CD4-positive, alpha-beta T cell (primary cell): Measurements from ENCODE around the gene AFAP1. TPM values are rescaled to one million over a fixed set of nuclear protein-coding genes. Genes with fewer than 3 reads are reported as not detected.

Experiments
- ATAC-seq: fragments of 200-7000 bp; cut with Tn5 transposase; one replicate; pipeline ENCODE4 v1.10.0; 2022; ENCODE audit warnings: mild to moderate bottlenecking; ENCODE audit not compliant: poor library complexity
- CTCF ChIA-PET: fragments of 350-600 bp; sonication (Branson Sonifier 250); formaldehyde crosslinking; loops from one replicate; lab custom pipeline; 2021; ENCODE audit warnings: antibody characterized with exemption, inconsistent platforms; lab: Charles Lee
- POLR2A ChIA-PET: fragments of 350-600 bp; sonication (Branson Sonifier 250); formaldehyde crosslinking; loops from one replicate; lab custom pipeline; 2021; ENCODE audit warnings: antibody characterized with exemption, inconsistent platforms; lab: Charles Lee
- DNase-seq, 14 experiments: peaks; one replicate each; pipeline ENCODE4 v3.0.0-alpha.2; 2013 to 2020; ENCODE audit warnings: mixed read lengths in 2 of 14
- H3K27ac ChIP-seq, 2 donors: one replicate each; pipeline versions ENCODE4 v1.5.1 to v1.7.0; 2013; ENCODE audit warnings: low read length in 2 of 2, low read depth in 1 of 2, mild to moderate bottlenecking in 1 of 2
- H3K27me3 ChIP-seq, 2 experiments: 1 replicate in 1 of 2; 2 replicates in 1 of 2; pipeline versions ENCODE4 v1.6.1 to v1.7.0; 2013; ENCODE audit warnings: low read length in 2 of 2, control low read depth in 1 of 2, mild to moderate bottlenecking in 1 of 2, moderate library complexity in 1 of 2; ENCODE audit not compliant: insufficient read depth in 2 of 2, control insufficient read depth in 1 of 2
- H3K36me3 ChIP-seq: one replicate; pipeline ENCODE4 v1.6.1; 2013; ENCODE audit warnings: low read length, control low read depth; ENCODE audit not compliant: insufficient read depth
- H3K4me1 ChIP-seq: one replicate; pipeline ENCODE4 v1.6.1; 2013; ENCODE audit warnings: low read length, control low read depth; ENCODE audit not compliant: insufficient read depth
- H3K4me3 ChIP-seq: one replicate; pipeline ENCODE4 v1.5.1; 2013; ENCODE audit warnings: mild to moderate bottlenecking, low read length, moderate library complexity
- H3K9me3 ChIP-seq, 2 experiments: 1 replicate in 1 of 2; 2 replicates in 1 of 2; pipeline versions ENCODE4 v1.6.1 to v1.7.0; 2013; ENCODE audit warnings: low read length in 2 of 2, mild to moderate bottlenecking in 2 of 2, control low read depth in 1 of 2, moderate library complexity in 1 of 2; ENCODE audit not compliant: control insufficient read depth in 1 of 2, insufficient read depth in 1 of 2
- H3K27ac Mint-ChIP-seq: one replicate; pipeline ENCODE4 v1.8.0; 2020; ENCODE audit warnings: mixed read lengths
- H3K27me3 Mint-ChIP-seq: one replicate; pipeline ENCODE4 v1.8.0; 2021; ENCODE audit warnings: mixed read lengths
- H3K36me3 Mint-ChIP-seq: one replicate; pipeline ENCODE4 v1.8.0; 2021; ENCODE audit warnings: low read depth, mixed read lengths
- H3K4me1 Mint-ChIP-seq: one replicate; pipeline ENCODE4 v1.8.0; 2021; ENCODE audit warnings: low read depth, mixed read lengths
- H3K4me3 Mint-ChIP-seq: one replicate; pipeline ENCODE4 v1.8.0; 2020; ENCODE audit warnings: mild to moderate bottlenecking, mixed read lengths
- H3K9me3 Mint-ChIP-seq: one replicate; pipeline ENCODE4 v1.8.0; 2020; ENCODE audit warnings: mixed read lengths
- CTCF ChIP-seq: fragments of 200-600 bp; IDR thresholded peaks from one replicate; pipeline ENCODE4 v1.8.0; 2022; ENCODE audit warnings: antibody characterized with exemption, mild to moderate bottlenecking
- intact Hi-C, 2 experiments: fragments of 100-400 bp; cut with DNase I in 1 of 2; cut with micrococcal nuclease in 1 of 2; formaldehyde crosslinking; loops; one replicate each; pipeline versions ENCODE4 v1.15.1 to v1.9.0; 2023 to 2025; cut with DNase I, micrococcal nuclease
- total RNA-seq, 174 experiments: library from RNA in 2 of 174; stranded (reverse) in 2 of 174; gene quantifications; one replicate each; pipeline ENCODE4 v1.2.3 and lab custom pipeline; 2021 to 2026

AFAP1 gene
- total RNA-seq, 2 experiments from 2014 or later: 9.8 to 10.9 TPM

GRCh38 chr4:7830747-7831146 lies 108.9 kb downstream of the AFAP1 start:
- H3K9me3 ChIP-seq: no peaks in the 10 kb centered on the region
- H3K4me3 Mint-ChIP-seq: peak overlapping the region; percentile 81
- H3K4me3 ChIP-seq: peak overlapping the region; percentile 24
- ChIA-PET CTCF (interaction anchor here (1.0 to 2.5 kb wide), 4 partner anchors 13 to 25 kb away, joined by 3 to 12 read pairs (median 4); no protein-coding TSS in a partner anchor), POLR2A (interaction anchor here (0.5 to 2.0 kb wide), 5 partner anchors 24 to 140 kb away, joined by 3 to 8 read pairs (median 5); no protein-coding TSS in a partner anchor)
- H3K4me1 ChIP-seq: peaks cover 40% of the 10 kb centered on the region
- H3K27me3 Mint-ChIP-seq: no peaks in the 10 kb centered on the region
- intact Hi-C loops: no loop called here
- DNase-seq (no peak), ATAC-seq (no peak)
- H3K36me3 Mint-ChIP-seq: peaks cover 31% of the 10 kb centered on the region
- no peaks in the 10 kb centered on the region for H3K36me3 ChIP-seq
- H3K27ac ChIP-seq: peak overlapping the region; percentile 41 to 76
- no peaks in the 10 kb centered on the region for H3K27me3 ChIP-seq
- no peaks in the 10 kb centered on the region for H3K9me3 Mint-ChIP-seq
- no peak for TF ChIP-seq CTCF
- peak overlapping the region; percentile 84 for H3K27ac Mint-ChIP-seq
- peaks cover 57% of the 10 kb centered on the region for H3K4me1 Mint-ChIP-seq

DNA sequence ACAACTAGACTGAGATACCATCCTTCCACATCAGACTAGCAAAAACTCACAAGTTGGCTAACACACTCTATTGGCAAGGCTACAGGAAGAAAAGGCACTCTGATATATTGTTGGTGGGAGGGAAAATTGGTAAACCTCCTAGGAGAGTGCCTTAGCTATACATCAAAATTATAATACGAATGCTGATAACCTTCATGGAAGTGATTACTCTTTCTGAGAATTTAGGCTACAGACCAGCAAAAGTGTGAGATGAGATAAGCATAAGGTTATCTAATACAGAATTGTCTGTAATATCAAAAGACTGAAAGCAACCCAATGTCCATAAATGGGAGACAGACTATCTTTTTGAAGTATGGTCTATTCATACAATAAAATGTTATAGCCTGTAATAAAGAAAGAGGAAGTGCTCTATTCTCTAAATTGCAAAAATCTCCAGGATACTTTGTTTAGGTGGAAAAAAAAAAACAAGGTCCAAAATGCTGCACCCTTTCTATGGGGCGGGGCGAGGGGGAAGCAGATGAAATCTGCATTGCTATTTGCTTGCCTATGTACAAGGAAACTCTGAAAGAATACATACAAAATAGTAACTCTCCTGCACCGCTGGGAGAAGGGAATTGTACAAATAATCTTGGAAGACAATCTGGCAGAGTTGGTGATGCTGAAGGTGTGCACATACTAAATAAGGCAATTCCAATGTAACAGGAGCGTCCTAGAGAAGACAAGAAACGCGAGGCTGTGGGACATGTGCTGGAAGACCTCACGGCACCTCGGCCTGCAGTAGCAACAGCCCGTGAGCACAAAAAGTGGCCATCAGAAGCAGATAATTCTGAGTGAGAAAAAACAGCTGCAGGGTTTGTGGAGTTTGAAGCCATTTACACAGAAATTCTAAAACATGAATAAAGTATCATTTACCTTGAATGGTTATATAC lies 109.7 kb downstream of the AFAP1 start:
- H3K27me3 ChIP-seq: no peaks in the 10 kb centered on the region
- no peak overlapping the region for H3K4me3 ChIP-seq
- Mint-ChIP-seq H3K27me3 (no peaks in the 10 kb centered on the region), H3K27ac (peak overlapping the region; percentile 91), H3K36me3 (peaks cover 31% of the 10 kb centered on the region), H3K4me1 (peaks cover 57% of the 10 kb centered on the region), H3K9me3 (no peaks in the 10 kb centered on the region), H3K4me3 (no peak overlapping the region)
- no peak for ATAC-seq
- H3K9me3 ChIP-seq: no peaks in the 10 kb centered on the region
- H3K4me1 ChIP-seq: peaks cover 40% of the 10 kb centered on the region
- ChIA-PET POLR2A (interaction anchor here (1.9 to 2.0 kb wide), 2 partner anchors 25 to 110 kb away, joined by 5 to 8 read pairs; partner anchors contain the start of gene AFAP1), CTCF (interaction anchor here (2.1 kb wide), 1 partner anchor 24 kb away, joined by 6 read pairs; no protein-coding TSS in a partner anchor)
- TF ChIP-seq CTCF: no peak
- intact Hi-C loops: no loop called here
- no peaks in the 10 kb centered on the region for H3K36me3 ChIP-seq
- H3K27ac ChIP-seq: peak overlapping the region in 1 of 2 donors; percentile 76
- DNase-seq: no peak

DNA sequence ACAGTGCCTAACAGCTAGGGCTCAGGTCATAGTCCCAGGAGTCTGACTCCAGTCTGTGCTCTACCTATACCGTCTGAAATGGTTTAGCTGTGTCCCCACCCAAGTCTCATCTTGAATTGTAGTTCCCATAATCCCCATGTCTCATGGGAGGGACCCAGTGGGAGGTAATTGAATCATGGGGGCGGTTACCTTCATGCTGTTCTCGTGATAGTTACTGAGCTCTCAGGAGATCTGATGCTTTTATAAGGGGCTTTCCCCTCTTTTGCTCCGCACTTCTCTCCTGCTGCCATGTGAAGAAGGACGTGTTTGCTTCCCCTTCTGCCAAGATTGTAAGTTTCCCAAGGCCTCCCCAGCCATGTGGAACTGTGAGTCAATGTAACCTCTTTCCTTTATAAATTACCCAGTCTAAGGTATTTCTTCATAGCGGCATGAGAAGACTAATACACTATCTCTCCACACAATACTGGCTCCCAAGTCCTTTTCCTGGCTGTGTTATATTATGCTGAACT lies 110.8 kb downstream of the AFAP1 start:
- Mint-ChIP-seq H3K27ac (peak overlapping the region; percentile 91), H3K9me3 (no peaks in the 10 kb centered on the region), H3K36me3 (peaks cover 23% of the 10 kb centered on the region), H3K27me3 (no peaks in the 10 kb centered on the region), H3K4me3 (peak overlapping the region; percentile 35), H3K4me1 (peaks cover 57% of the 10 kb centered on the region)
- Histone ChIP-seq H3K36me3 (no peaks in the 10 kb centered on the region), H3K27me3 (no peaks in the 10 kb centered on the region), H3K4me3 (no peak overlapping the region), H3K27ac (peak overlapping the region; percentile 60 to 69), H3K4me1 (peaks cover 40% of the 10 kb centered on the region), H3K9me3 (no peaks in the 10 kb centered on the region)
- ATAC-seq (peak; percentile 9), DNase-seq (peak in 3 of 14 experiments; percentile 23 to 48 (median 24))
- no peak for TF ChIP-seq CTCF
- ChIA-PET CTCF (interaction anchor here (1.1 to 2.9 kb wide), 4 partner anchors 15 to 26 kb away, joined by 3 to 9 read pairs (median 6); no protein-coding TSS in a partner anchor), POLR2A (interaction anchor here (0.9 to 1.9 kb wide), 5 partner anchors 17 to 141 kb away, joined by 3 to 5 read pairs (median 4); partner anchors contain the start of gene AFAP1)
- intact Hi-C loops: no loop called here
